IPS-20b (cell line): ENCODE results near the gene KIAA0753.
"Not testable (repeated sequence)": the region's sequence is repeated elsewhere in the genome, so short reads cannot be mapped to it uniquely, and the experiment has no call there.

Experiments
- H3K27ac ChIP-seq: one replicate; pipeline ENCODE4 v1.5.1; 2013; ENCODE audit warnings: low read length
- H3K27me3 ChIP-seq: 2 replicates; pipeline ENCODE4 v1.6.1; 2013; ENCODE audit warnings: mild to moderate bottlenecking, low read length, inconsistent platforms; ENCODE audit not compliant: insufficient read depth
- H3K36me3 ChIP-seq: 2 replicates; pipeline ENCODE4 v1.6.1; 2013; ENCODE audit warnings: low read depth, mild to moderate bottlenecking, inconsistent platforms, low read length, moderate library complexity; ENCODE audit not compliant: insufficient read depth
- H3K4me1 ChIP-seq: 2 replicates; pipeline ENCODE4 v1.6.1; 2013; ENCODE audit warnings: mild to moderate bottlenecking, control low read depth, inconsistent platforms, low read length, moderate library complexity; ENCODE audit not compliant: insufficient read depth
- H3K4me3 ChIP-seq: 2 replicates; pipeline ENCODE4 v1.5.1; 2013; ENCODE audit warnings: mild to moderate bottlenecking, low read length, inconsistent platforms
- H3K9ac ChIP-seq: 2 replicates; pipeline ENCODE4 v1.6.1; 2013; ENCODE audit warnings: low read depth, mild to moderate bottlenecking, inconsistent platforms, low read length, moderate library complexity
- H3K9me3 ChIP-seq: 2 replicates; pipeline ENCODE4 v1.6.1; 2013; ENCODE audit warnings: mild to moderate bottlenecking, low read depth, low read length, inconsistent platforms; ENCODE audit not compliant: insufficient read depth

The KIAA0753 gene

DNA sequence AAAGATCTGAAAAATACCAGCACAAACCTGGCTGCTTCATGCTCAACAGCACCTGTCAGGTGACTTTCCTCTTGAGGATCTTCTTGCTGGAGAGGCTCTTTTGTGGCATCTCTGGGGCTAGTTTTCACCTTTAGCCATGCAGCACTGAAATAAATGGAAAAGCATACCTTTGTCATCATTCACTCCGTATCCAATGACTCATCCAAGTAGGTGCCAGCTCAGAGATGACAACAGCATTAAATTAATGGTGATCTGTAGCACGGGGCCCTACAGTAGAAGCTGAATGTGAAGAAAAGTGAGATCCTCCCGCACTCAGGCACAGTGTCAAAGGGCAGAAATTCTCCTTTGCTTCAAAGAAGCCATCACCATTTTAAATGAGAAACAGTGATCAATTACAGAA is 32.2 kb downstream of the KIAA0753 start:
- Histone ChIP-seq H3K27me3 (no peaks in the 10 kb centered on the region), H3K36me3 (peaks cover 83% of the 10 kb centered on the region), H3K4me3 (no peak overlapping the region), H3K9me3 (no peaks in the 10 kb centered on the region), H3K9ac (no peak overlapping the region), H3K27ac (no peak overlapping the region), H3K4me1 (no peaks in the 10 kb centered on the region)

- Histone ChIP-seq H3K9ac (no peak overlapping the region), H3K9me3 (no peaks in the 10 kb centered on the region), H3K27ac (no peak overlapping the region), H3K36me3 (peaks cover 94% of the 10 kb centered on the region), H3K4me1 (no peaks in the 10 kb centered on the region), H3K4me3 (no peak overlapping the region), H3K27me3 (no peaks in the 10 kb centered on the region)
These were observed 35.4 kb downstream of the KIAA0753 start for GRCh38 chr17:6605142-6605541.

DNA sequence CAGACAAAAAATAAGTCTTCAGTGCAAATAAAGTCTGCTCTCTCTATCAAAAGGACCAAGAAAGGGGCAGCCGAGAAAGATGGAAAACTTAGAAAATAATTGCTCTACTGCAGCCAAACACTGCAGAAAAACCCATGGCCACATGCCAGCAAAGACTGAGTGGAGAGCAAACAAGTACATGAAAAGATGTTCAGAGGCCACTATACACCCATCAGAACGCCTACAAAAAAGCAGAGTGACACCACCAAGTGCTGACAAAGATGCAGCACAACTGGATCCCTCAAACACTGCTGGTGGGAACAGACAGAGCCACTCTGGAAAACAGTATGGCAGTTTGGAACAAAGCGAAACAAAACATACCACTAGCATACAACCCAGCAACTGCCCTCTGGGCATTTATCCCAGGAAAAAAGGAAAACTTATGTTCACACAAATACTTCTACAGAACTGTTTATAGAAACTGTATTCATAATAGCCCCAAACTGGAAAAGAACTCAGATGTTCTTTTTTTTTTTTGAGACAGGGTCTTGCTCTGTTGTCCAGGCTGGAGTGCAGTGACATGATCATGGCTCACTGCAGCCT is 36.7 kb downstream of the KIAA0753 start:
- Histone ChIP-seq H3K4me1 (no peaks in the 10 kb centered on the region), H3K27me3 (no peaks in the 10 kb centered on the region), H3K9me3 (no peaks in the 10 kb centered on the region), H3K9ac (no peak overlapping the region), H3K36me3 (peaks cover 94% of the 10 kb centered on the region), H3K4me3 (no peak overlapping the region), H3K27ac (no peak overlapping the region)

GRCh38 chr17:6602141-6602540 is 38.4 kb downstream of the KIAA0753 start:
- Histone ChIP-seq H3K9ac (no peak overlapping the region), H3K36me3 (peaks cover 95% of the 10 kb centered on the region)

GRCh38 chr17:6599364-6599763 is 41.1 kb downstream of the KIAA0753 start:
- H3K4me1 ChIP-seq, result no peaks in the 10 kb centered on the region
- H3K4me3 ChIP-seq, result no peak overlapping the region
- H3K36me3 ChIP-seq, result peaks cover 95% of the 10 kb centered on the region

More at GRCh38 chr17:6602141-6602540, 38.4 kb downstream of the KIAA0753 start:
- H3K27me3 ChIP-seq, result no peaks in the 10 kb centered on the region
- no peak overlapping the region for H3K27ac ChIP-seq
- H3K4me3 ChIP-seq, result no peak overlapping the region
- H3K4me1 ChIP-seq, result no peaks in the 10 kb centered on the region
- H3K9me3 ChIP-seq, result no peaks in the 10 kb centered on the region

GRCh38 chr17:6597727-6598126 is 42.8 kb downstream of the KIAA0753 start:
- no peaks in the 10 kb centered on the region for H3K9me3 ChIP-seq
- H3K9ac ChIP-seq, result no peak overlapping the region
- no peaks in the 10 kb centered on the region for H3K4me1 ChIP-seq
- no peaks in the 10 kb centered on the region for H3K27me3 ChIP-seq
- no peak overlapping the region for H3K4me3 ChIP-seq
- H3K36me3 ChIP-seq, result peaks cover 95% of the 10 kb centered on the region
- no peak overlapping the region for H3K27ac ChIP-seq

More at GRCh38 chr17:6599364-6599763, 41.1 kb downstream of the KIAA0753 start:
- Histone ChIP-seq H3K9ac (no peak overlapping the region), H3K27ac (no peak overlapping the region), H3K27me3 (no peaks in the 10 kb centered on the region), H3K9me3 (no peaks in the 10 kb centered on the region)

DNA sequence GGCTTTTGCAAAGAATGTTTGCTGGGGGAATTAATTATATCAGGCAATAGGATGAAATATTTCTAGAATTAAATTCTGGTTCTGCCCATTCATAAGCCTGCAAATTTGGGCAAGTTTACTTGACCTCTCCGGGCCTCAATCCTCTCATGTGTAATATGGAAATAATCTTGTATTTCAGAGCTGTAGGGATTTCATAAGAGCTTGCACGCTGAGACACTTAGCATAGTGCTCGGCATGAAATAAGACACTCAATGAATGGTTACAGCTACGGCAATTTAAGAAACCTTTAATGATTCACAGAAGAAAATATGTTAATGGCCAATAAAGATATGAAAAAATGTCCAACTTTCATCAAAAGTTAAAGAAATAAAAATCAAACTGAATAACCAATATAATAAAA is 43.6 kb downstream of the KIAA0753 start:
- no peaks in the 10 kb centered on the region for H3K9me3 ChIP-seq
- 0 out of 2 replicates have a peak, but pooled peaks cover 3% of the 10 kb centered on the region for H3K4me1 ChIP-seq
- H3K9ac ChIP-seq, result no peak overlapping the region
- H3K4me3 ChIP-seq, result no peak overlapping the region
- H3K27me3 ChIP-seq, result no peaks in the 10 kb centered on the region
- H3K36me3 ChIP-seq, result peaks cover 95% of the 10 kb centered on the region
- H3K27ac ChIP-seq, result no peak overlapping the region

GRCh38 chr17:6596511-6596910 is 44.0 kb downstream of the KIAA0753 start:
- Histone ChIP-seq H3K4me3 (no peak overlapping the region), H3K9me3 (no peaks in the 10 kb centered on the region), H3K9ac (no peak overlapping the region), H3K4me1 (0 out of 2 replicates have a peak, but pooled peaks cover 5% of the 10 kb centered on the region), H3K36me3 (peaks cover 95% of the 10 kb centered on the region), H3K27me3 (no peaks in the 10 kb centered on the region), H3K27ac (no peak overlapping the region)

DNA sequence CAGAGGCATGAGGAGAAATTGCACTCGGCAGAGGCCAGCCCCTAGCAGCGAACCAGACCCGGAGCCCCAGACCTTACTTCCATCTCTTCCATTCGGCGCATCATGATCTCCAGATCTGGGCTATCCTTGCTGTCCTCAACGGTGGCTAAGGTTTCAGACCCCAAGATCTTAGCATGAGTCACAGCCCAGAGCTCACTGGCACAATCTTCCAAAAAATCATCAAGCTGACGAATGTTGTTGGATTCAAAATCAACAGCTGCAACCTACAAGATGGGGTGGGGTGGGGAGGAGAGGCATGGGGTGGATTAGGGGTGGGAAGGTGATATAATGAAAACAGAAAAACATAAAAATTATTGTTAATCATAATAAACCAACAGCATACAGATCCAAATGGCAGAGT is 44.4 kb downstream of the KIAA0753 start:
- H3K36me3 ChIP-seq, result peaks cover 95% of the 10 kb centered on the region
- H3K27me3 ChIP-seq, result no peaks in the 10 kb centered on the region
- no peak overlapping the region for H3K27ac ChIP-seq
- no peaks in the 10 kb centered on the region for H3K9me3 ChIP-seq
- H3K4me1 ChIP-seq, result 0 out of 2 replicates have a peak, but pooled peaks cover 5% of the 10 kb centered on the region
- no peak overlapping the region for H3K9ac ChIP-seq
- H3K4me3 ChIP-seq, result no peak overlapping the region

- not testable (repeated sequence) for H3K4me1 ChIP-seq, H3K27me3 ChIP-seq, H3K9ac ChIP-seq, H3K4me3 ChIP-seq, H3K27ac ChIP-seq, H3K9me3 ChIP-seq
- H3K36me3 ChIP-seq, result peaks cover 92% of the 10 kb centered on the region
These were observed 47.1 kb downstream of the KIAA0753 start for GRCh38 chr17:6593371-6593770.

- Histone ChIP-seq H3K27ac (no peak overlapping the region), H3K4me1 (0 out of 2 replicates have a peak, but pooled peaks cover 5% of the 10 kb centered on the region), H3K9me3 (no peaks in the 10 kb centered on the region), H3K4me3 (no peak overlapping the region), H3K27me3 (no peaks in the 10 kb centered on the region), H3K36me3 (peaks cover 92% of the 10 kb centered on the region), H3K9ac (no peak overlapping the region)
These were observed 48.3 kb downstream of the KIAA0753 start for GRCh38 chr17:6592173-6592572.

DNA sequence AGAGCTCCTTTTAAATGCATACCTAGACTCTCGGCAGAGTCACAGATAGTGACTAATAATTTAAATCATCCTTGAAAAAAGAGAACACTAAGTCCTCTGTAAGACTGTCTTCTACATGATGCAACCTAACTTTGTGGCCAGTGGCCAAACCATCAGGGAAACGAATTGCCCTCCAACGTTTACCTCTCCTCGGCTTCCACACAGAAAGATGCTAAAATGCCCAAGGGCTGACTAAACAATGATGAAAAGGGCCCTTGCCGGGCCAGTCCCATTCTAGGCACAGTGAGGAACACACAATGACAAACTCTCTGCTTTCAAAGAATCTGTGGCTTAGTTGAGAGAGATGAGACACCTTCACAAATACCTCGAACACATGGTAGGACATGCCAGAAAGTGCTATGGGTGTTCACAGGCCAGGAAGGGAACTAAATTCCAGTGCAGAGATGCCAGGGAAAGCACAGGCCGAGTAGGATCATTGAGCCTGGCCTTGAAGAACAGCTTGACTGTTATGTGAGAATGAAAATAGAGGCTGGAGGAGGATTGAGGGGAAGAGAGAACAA is 48.8 kb downstream of the KIAA0753 start:
- no peak overlapping the region for H3K27ac ChIP-seq
- H3K9me3 ChIP-seq, result no peaks in the 10 kb centered on the region
- 0 out of 2 replicates have a peak, but pooled peaks cover 5% of the 10 kb centered on the region for H3K4me1 ChIP-seq
- H3K4me3 ChIP-seq, result no peak overlapping the region
- peaks cover 90% of the 10 kb centered on the region for H3K36me3 ChIP-seq
- H3K9ac ChIP-seq, result no peak overlapping the region
- no peaks in the 10 kb centered on the region for H3K27me3 ChIP-seq
